HT-29 (cell line): ENCODE data around the gene HMGCS1. TPM values are rescaled to one million over a fixed set of nuclear protein-coding genes. Genes with fewer than 3 reads are reported as not detected.
"Not testable (repeated sequence)": the region's sequence is repeated elsewhere in the genome, so short reads cannot be mapped to it uniquely, and the experiment has no call there.

ENCODE experiments used
- DNase-seq: peaks from one replicate; pipeline ENCODE4 v3.0.0-alpha.2; 2015; ENCODE audit warnings: low spot score
- total RNA-seq: library from RNA; depleted of rRNA; stranded (reverse); fragments of >200 nt; shearing (Covaris generic); gene quantifications from 2 replicates; pipeline ENCODE4 v1.2.3, GENCODE V29; 2014

Gene HMGCS1
- total RNA-seq, 1 experiment from 2014 or later, result 50.6 TPM

DNA sequence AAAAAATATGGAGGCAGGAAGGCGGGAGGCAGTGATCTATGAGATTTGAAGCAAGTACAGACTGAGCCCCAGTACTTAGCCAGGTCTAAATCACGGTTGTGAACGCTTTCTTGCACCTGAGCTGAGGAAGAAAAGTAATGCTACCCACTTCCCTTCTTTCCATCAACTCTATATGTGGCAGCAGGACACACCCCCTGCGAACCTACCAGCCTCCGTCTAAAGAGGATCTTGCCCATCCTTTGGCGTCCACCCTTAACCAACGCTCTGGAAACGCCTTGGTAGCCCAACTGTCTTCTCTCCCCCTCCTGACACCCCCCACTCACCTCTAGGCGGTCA is 545 bp downstream of the HMGCS1 start:
- no peak for DNase-seq

DNA sequence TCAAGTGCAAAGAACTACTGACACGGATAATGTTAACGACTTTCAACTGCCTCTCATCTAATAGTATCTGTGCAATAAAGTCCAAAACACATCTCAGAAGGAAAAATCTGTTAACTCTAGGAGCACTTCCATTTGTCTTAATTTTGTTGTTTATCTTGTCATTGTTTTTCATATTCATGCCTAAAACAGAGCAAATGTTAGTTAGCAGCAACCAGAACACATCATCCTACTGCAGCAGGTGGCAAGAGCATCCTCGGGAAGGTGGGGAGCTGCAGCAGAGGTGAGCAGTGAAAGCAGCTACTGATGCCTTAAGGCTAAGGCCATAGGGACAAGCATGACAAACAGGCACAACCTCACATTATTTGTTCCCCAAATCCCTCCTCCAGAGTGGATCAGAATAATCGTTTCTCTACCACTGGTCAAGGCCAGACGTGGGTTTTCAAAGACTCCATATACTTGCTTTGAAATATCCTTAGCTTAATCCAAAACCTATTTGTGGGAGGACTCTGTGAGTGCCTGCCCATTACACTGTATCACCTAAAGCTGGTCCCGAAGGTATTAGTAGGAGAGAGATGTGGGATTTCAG is 1.0 kb downstream of the HMGCS1 start:
- no peak for DNase-seq

DNA sequence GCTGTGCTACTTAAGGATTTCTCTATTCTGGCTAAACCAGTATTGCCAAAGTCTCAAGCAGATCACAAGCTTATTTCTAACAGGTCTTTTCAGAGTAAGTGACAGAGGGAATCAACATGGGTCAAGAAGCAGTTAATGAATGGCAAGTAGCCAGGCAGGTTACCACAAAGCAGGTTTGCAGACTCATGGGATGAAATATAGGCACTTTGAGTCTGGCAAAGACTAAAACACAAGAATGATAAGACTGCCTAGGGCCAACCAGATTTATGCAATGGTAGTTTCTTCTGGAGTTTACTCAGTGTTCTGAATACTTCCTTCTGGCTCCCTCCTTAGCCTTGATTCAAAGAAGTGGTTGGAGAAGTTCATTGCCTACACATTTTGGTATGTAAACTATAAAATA is 3.6 kb downstream of the HMGCS1 start:
- peak; percentile 24 for DNase-seq

DNA sequence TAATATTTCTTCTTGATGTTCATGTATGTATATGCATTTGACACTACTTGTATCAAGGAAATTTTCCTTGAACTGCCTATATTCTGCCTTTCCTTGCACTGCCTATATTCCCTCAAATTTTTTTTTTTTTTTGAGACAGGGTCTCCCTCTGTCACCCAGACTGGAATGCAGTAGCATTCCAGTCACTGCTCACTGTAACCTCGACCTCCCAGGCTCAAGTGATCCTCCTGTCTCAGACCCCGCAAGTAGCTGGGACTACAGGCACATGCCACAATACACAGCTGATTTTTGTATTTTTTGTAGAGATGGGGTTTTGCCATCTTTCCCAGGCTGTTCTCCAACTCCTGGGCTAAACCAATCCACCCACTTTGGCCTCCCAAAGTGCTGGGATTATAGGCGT is 4.1 kb downstream of the HMGCS1 start:
- no peak for DNase-seq

DNA sequence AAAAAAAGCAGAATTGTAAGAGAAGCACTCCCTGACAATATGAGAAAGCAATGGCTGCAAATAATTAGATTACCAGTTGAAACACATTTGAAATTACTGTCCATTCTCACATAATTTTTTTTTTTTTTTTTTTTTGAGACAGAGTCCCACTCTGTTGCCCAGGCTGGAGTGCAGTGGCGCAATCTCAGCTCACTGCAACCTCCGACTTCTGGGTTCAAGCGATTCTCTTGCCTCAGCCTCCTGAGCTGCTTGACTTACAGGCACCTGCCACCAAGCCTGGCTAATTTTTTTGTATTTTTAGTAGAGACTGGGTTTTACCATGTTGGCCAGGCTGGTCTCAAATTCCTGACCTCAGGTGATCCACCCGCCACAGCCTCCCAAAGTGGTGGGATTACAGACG is 6.3 kb downstream of the HMGCS1 start:
- DNase-seq, result not testable (repeated sequence)

DNA sequence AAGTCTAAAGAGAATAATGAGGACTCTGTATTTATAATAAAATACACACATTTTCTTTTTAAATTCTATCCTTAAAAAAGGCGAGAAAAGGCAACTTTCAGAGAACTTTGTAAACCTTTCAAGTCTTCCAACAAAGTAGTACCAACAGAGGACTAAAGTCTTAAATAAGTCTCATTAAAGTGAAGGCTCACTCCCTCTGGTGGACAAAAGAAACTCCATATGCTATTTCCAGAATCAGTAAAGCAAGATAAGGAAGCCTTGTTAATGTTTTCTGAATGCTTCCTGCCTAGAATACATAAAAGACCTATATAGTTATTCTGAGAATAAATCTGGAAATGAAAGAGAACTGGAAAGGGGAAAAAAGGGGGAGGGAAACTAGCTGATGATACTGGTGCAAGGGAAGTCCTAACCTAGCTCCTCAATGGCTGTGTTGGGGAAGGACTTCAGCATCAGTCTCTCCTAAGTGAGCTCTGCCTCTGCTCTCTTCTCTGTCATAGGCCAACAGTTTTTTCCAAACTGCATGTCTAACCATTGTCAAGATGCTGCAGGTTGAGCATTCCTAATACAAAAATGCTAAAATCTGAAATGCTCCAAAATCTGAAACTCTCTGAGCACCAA is 7.2 kb downstream of the HMGCS1 start:
- peak; percentile 89 for DNase-seq

DNA sequence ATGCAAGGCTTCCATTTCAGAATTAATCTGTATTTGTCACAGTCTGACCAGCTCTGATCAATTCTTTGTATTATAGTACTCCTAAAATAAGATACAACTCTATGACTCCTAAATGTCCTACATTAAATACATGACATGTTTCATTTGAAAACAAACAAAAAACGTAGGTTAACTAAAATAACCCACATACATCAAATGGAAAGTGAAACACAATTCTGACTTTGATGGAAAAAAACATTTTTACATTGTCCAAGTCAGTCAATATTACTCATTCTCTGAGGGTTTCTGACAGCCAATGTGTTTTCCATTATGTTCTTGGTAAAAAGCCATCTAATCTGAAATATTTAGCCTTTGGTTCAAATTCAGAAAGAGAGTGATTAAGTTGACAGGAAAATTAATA is 8.7 kb downstream of the HMGCS1 start:
- DNase-seq, result no peak

DNA sequence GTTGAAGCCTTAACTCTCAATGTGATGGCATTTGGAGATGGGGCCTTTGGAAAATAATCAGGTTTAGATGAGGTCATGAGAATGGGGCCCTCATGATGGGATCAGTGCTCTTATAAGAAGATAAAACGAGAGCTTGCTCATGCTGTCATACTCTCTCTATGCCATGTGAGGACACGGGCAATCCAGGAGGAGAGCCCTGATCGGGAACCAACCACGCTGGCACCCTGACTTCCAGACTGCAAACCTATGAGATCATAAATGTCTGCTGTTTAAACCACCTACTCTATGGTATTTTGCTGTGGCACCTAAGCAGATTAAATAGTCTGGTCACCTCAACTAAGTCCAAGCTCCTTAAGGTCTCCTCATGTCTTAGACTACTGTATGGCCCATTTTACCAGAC is 10.0 kb downstream of the HMGCS1 start:
- DNase-seq, result no peak

DNA sequence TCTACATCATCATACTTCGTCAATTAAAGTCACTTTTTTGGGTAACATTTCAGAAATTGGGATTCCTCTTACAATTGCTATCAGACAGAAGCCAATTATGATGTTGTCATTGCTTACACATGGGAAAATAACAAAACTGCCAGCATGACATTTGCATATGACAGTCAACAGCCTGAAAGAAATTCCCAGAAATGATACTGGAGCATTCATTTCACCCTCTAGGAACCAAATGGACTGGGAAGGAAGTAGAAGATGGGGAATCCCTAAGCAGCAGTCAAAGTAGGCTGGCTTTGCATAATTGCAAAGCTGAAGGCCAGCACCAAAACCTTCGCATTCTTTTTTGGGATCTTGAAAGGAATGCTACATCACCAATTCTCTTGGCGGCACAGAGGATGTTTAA is 10.7 kb downstream of the HMGCS1 start:
- no peak for DNase-seq

DNA sequence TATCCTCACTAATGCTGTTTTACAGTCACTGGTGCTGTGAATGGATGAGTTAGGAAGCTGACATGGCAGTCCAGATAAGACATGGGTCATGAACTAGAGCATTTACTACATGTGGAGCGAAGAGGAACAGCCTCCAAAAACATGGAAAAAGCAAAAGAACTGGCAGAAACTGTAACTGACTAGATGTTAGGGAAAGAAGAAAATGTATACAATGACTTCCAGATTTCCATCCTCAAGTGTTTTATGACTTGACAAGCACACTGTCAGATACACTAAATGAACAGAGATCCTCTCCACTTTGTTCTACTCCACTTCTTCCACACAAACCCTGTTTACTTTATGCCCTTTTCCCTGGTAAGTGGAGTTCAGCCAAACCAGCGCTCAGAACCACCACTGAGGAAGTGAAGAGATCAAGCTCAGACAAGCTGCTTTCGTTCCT is 11.5 kb downstream of the HMGCS1 start:
- no peak for DNase-seq

DNA sequence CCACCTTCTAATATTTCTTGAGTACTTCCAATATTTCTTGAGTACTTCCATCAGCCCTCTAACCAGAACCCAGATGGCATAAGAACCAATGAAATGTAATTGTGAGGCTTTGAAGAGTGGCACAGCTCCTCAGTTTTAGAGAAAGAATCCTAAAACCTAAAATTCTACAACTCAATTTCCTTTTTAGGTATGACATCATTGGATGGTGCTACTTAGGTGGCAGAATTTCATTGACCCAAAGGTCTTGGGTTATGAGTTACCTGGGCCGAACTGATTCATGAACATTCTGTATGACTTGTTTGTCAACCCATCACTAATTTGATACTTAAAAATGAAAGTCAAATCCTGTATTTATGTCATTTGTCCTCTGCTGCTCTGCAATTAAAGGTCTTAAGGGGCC is 13.1 kb downstream of the HMGCS1 start:
- DNase-seq, result no peak

DNA sequence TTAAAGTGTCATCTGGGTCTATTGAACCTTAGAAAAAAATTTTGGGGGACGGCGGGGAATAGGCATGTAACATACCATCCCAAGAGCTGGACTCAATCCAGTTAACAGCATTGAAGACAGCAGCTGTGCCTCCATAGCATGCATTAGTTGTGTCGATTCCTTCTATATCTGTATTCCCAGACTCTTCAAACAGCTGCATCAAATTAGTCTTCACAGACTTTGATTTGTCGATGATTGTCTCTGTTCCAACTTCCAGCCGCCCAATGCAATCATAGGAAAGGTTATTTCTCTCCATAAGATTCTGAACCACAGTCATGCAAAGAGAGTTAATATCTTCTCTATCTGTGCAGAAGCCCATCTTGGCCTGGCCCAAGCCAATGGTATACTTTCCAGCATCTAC is 14.8 kb downstream of the HMGCS1 start:
- DNase-seq, result no peak

DNA sequence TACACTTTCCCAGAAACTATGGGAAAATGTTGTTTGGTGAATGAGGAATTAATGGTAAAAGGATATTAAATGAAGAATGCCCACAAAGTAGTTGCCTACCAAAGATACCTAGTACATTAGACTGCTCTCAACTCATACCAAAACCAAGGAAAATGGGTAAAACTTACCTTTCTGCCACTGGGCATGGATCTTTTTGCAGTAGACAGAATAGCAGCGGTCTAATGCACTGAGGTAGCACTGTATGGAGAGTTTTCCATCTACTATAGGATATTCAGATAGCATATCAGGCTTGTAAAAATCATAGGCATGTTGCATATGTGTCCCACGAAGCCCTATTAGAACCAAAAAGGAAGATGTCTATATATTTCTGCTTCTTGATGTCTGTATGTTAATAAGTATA is 16.4 kb downstream of the HMGCS1 start:
- no peak for DNase-seq

DNA sequence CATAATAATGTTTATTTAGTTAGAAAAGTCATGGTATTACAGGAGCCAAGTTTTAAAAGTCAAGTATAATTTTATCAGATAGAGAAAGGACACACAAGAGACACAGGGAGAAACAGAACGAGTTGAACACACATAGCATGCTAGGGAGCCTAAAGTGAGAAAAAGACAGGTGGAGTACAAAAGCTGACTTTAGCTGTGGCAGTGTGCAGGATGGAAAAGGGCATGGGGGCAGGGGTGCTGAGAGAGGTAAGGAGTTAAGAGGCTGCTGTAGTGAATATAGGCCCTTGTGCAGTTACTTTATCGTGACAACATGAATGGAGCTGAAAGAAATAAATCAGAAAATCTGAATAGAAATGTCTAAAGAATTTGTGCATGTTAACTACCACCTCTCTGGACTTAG is 18.0 kb downstream of the HMGCS1 start:
- no peak for DNase-seq

DNA sequence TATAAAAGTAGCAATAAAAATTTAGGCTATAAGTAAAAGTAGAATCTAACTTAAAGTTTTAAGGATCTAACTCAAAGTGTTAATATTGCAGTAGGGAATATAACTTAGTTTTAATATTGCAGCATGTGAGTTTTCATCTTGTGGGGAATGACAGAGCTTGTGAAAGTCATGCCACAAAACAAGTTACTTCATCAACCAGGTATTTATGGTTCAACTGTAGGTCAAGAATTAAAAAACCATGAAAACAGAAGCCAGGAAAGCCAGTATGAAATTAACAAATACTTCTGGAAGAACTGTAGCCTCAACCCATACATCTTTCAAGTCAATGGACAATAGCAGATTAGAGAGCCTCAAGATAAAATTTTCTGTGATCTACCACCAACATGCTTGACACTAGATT is 19.0 kb downstream of the HMGCS1 start:
- no peak for DNase-seq

DNA sequence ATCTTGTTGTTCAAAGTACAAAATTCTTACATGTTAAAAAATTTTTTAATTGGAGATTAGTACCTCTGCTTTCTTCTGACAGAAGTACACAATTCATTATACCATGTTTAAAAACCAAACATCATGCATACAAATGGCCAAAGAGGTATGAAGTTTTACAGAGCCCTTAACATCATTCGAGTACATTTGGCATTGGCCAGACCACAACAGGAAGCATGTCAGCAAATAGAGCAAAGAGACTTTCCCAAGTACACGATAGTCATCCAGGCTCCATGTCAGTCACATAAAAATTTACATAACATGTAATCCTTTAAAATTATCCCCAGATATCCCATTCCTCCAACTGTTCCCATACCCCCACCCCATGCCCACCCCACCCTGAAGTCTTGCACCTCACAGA is 22.5 kb downstream of the HMGCS1 start:
- no peak for DNase-seq

DNA sequence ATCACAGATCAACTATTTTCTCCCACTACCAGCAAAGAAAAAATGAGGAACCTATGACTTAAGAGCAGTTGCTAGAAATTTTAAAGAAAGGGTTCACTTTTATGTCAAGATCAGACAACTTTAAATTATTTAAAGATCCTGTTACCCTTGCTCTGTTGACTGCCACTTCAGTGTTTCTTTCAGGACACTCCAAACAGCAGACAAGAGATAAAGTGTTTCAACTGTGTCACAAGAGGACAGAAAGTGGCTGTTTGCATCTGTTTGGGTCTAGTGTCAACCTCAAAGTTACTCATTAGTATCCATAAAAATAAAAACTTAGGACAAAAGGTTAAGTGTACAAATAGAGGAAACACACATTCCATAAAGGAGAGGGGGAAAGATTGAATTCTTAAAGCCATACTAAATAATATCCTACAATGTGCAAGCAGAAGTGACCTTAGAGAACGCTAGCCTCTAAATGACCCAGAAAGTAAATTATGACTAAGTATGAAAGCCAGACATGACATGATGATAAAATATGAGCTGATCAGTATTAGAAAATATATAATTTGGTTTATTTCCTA is 24.9 kb downstream of the HMGCS1 start:
- no peak for DNase-seq

DNA sequence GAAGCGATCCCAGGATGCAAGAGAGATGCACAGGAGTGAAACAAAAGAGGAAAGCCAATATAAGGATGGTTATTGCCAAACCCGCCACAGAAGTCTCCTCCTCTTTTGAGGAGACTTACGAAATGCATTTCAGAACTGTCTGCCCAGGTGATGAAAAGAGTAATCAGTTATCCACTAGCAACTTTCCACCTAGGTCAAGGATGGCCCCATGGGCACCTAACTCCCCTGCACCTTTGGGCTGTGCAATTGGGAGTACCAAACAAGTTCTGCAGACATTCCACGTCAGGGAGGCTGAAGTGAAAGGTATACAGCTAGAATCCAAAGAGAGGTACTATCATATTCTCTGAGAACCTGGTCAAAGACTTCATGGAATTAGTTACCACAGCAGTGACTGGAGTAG is 25.7 kb downstream of the HMGCS1 start:
- no peak for DNase-seq

DNA sequence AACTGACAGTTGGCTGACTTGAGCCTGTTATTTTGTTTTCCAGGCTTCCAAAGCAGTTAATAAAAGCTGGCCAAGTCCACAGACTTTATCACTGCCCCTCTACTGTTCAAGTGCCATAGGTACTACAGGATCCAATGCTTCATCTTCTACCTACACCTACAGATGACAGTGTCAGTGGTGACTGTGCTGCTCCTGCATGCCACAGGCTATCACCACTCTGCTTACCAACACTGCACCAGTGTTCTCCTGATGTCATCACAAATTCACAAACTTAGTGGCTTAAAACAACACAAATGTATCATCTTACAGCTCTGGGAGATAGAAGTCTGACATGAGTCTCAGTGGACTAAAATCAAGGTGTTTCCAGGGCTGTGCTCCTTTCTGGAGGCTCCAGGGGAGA is 26.6 kb downstream of the HMGCS1 start:
- DNase-seq, result no peak

DNA sequence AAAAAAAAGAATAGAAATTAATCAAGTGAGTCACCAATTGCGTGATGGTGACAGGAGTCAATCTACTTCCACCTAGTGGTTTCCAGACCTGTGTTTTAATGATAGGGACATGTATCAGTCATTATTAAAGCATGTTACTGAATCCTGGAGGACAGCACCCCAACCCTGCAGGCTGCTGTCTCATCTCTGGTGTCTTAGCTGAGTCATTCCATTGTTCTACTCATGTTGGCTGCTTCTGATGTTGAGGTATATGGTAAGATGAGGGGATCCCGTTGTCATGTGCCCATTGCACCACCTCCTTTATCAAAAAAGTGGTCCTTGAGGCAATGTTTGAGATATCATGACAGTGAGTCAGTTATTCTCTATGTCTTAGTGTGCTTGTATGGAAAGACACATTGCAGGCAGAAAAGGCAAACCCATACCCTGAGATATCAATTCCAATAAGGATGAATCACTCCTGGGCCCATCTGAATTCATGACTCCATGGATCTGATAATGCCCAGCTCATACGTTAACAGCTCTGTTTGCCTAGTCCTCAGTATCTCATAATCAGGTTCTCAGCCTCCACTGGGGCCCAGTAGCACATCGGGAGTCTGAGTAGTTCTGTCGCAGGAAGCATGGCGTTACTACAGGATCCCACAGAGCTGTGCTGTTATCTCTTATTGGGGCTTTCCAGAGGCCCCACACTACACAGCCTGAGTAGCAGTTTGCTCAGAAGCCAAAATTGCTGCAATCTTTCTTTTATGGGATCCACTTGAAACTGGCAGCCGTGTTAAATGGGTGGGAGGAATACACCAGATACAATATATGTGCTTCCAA is 31.2 kb downstream of the HMGCS1 start:
- no peak for DNase-seq

DNA sequence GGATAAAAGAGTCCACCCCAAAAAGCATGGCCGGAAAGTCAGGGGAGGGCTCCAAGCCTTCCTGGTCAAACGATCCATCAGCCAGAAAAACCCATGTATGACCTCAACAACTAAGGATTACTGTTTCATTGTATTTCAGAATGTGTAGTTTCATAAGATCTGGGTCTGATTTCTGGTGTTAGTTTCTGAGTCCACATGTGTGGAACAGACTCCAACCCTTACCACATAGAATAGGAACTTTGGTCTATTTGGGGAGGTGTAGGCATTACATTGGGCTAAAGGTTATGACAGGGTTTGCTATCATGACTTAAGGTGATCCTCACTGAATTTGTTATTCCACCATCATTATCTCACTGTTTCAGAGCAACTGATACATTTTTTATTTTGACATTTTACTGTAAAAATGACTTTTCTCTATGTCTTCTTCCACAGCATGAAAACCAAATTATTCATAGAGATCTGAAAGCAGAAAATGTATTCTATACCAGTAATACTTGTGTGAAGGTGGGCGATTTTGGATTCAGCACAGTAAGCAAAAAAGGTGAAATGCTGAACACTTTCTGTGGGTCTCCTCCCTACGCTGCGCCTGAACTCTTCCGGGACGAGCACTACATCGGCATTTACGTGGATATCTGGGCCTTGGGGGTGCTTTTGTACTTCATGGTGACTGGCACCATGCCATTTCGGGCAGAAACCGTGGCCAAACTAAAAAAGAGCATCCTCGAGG is 33.5 kb downstream of the HMGCS1 start:
- no peak for DNase-seq

DNA sequence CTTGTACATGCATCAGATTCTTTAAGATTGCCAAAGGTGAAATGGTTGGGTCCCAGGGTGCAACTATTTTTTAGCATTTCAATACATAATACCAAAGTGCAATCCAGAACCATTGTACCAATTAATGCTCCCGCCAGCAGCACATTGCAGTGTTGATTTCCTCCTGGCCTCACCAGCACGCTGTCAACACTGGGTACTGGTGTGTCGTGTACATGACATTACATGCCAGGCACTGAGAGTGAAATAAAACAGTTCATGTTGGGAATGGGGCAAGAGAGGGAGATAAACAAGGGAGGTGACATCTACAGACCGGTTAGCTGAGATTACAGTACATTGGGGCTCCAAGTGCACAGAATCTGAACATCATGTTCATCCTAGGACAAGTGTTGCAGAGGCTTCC is 37.8 kb downstream of the HMGCS1 start:
- DNase-seq, result no peak
